Esophagus squamous epithelium (tissue), 5 donors: ENCODE measurements around the gene HMX3. TPM values are rescaled to one million over a fixed set of nuclear protein-coding genes. Genes with fewer than 3 reads are reported as not detected.

ENCODE experiments used
- DNase-seq: peaks from one replicate; lab custom pipeline; 2025; lab: John Stamatoyannopoulos, UW
- H3K27ac ChIP-seq, 4 donors: fragments of 200-600 bp; sonication (generic); one replicate each; pipeline ENCODE4 v1.5.1; 2016 to 2019; ENCODE audit warnings: mild to moderate bottlenecking in 1 of 4
- H3K27me3 ChIP-seq, 4 donors: fragments of 200-600 bp; sonication (generic); 1 replicate in 3 of 4; 2 replicates in 1 of 4; pipeline versions ENCODE4 v1.5.1 to v1.6.0; 2017 to 2021; ENCODE audit warnings: antibody characterized with exemption in 1 of 4
- H3K36me3 ChIP-seq, 3 donors: fragments of 200-600 bp; sonication (generic); one replicate each; pipeline ENCODE4 v1.5.1; 2016 to 2019
- H3K4me1 ChIP-seq, 3 donors: fragments of 200-600 bp; sonication (generic); one replicate each; pipeline ENCODE4 v1.5.1; 2017 to 2019
- H3K4me3 ChIP-seq, 4 donors: fragments of 200-600 bp; sonication (generic); 1 replicate in 3 of 4; 2 replicates in 1 of 4; pipeline ENCODE4 v1.5.1; 2016 to 2019; ENCODE audit warnings: mild to moderate bottlenecking in 2 of 4, moderate library complexity in 1 of 4
- H3K9me3 ChIP-seq, 3 donors: fragments of 200-600 bp; sonication (generic); one replicate each; pipeline ENCODE4 v1.5.1; 2016 to 2019
- CTCF ChIP-seq, 6 experiments: fragments of 450-650 bp in 4 of 6; fragments of 200-600 bp in 2 of 6; sonication (generic) in 2 of 6; IDR thresholded peaks; one replicate each; pipeline ENCODE4 v1.5.1; 2016 to 2019; ENCODE audit warnings: antibody characterized with exemption in 6 of 6, mild to moderate bottlenecking in 4 of 6, moderate library complexity in 4 of 6
- POLR2A ChIP-seq, 4 donors: fragments of 450-650 bp; IDR thresholded peaks; one replicate each; pipeline ENCODE4 v1.6.1; 2017; ENCODE audit warnings: antibody characterized with exemption in 4 of 4, mild to moderate bottlenecking in 4 of 4, moderate library complexity in 3 of 4
- WGBS, 2 donors: methylation state at CpG; one replicate each; pipeline ENCODE4 v1.1.5; 2018; 5-methylcytosine and 5-hydroxymethylcytosine counted together
- intact Hi-C: fragments of 100-400 bp; cut with DNase I; formaldehyde crosslinking; loops from one replicate; pipeline ENCODE4 v1.15.0; 2022
- total RNA-seq, 4 donors: library from RNA; depleted of rRNA; stranded (reverse); fragments of >200 nt; gene quantifications; one replicate each; pipeline ENCODE4 v1.1.0, GENCODE V29; 2016
- donor health status: DM: yes; HTN: yes; CAD: no.

Gene HMX3
- total RNA-seq, 4 donors from 2014 or later, result not detected

DNA sequence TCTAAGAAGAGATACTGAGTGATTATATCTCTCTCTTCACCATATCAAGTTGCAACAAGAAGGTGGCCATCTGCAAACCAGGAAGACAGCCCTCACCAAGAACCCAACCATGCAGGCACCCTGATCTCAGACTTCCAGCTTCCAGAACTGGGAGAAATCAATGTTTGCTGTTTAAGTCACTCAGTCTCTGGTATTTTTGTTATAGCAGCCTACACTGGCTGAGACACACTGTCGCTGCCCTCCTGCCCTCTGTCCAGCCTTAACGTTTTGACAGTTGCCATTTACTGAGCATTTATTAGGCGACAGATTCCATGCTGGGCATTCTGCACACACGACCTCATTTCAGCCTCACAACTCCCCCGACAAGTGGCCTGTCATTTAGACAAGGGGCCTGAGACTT, 9.5 kb upstream of the HMX3 start:
- H3K4me3 ChIP-seq, result no peak overlapping the region

DNA sequence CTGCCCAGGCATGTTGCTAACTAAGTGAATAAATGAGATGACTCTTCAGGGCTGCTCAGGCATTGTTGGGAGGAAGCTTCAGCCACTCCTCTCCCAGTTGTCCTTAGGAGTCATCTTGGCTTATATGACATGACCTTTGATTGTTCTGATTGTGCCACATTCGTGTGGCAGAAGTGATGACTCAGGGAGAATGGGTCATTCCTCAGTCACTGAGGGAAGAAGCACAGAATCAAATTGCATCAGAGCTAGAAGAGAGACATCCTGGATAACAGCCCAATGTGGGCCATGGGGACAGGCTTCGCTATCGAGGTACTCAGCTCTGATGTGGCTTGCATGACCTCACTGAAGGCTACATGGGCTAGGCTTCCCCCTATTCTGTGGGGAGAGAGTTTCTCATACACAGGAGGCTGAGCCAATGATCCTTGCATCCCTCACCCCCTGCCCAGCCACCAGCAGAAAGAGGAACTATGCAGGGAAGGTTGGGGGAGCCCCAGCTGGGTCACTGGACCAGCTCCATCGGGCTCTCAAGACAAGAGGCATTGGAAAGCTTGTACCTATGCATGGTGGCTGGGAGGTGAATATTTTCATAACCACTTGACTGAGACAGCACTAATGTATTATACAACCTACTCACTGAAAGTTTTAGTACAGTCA, 6.0 kb upstream of the HMX3 start:
- DNase-seq, result no peak
- intact Hi-C loops, result loop anchor here (10.0 kb wide), 1 partner anchor 235 kb away; no protein-coding TSS in a partner anchor
- Histone ChIP-seq H3K9me3 (peaks cover 0 to 7% (median 5%) of the 10 kb centered on the region in 3 donors), H3K4me1 (peaks cover 16 to 24% (median 19%) of the 10 kb centered on the region in 3 donors), H3K27me3 (peaks cover 16 to 100% (median 23%) of the 10 kb centered on the region in 4 donors), H3K4me3 (no peak overlapping the region), H3K27ac (no peak overlapping the region), H3K36me3 (no peaks in the 10 kb centered on the region)
- TF ChIP-seq POLR2A (IDR thresholded peaks at IDR 0.05), result no peak
- TF ChIP-seq CTCF (IDR thresholded peaks at IDR 0.05), result no peak
- WGBS, 2 donors, result 33 to 65% methylated on average over 4 of the region's 4 CpGs

More for the DNA sequence above, 9.5 kb upstream of the HMX3 start:
- TF ChIP-seq CTCF (IDR thresholded peaks at IDR 0.05) (no peak), POLR2A (IDR thresholded peaks at IDR 0.05) (no peak)
- Histone ChIP-seq H3K27ac (no peak overlapping the region), H3K36me3 (no peaks in the 10 kb centered on the region), H3K27me3 (peaks cover 0 to 95% (median 1%) of the 10 kb centered on the region in 4 donors), H3K9me3 (peaks cover 0 to 7% (median 5%) of the 10 kb centered on the region in 3 donors), H3K4me1 (no peaks in the 10 kb centered on the region)
- no peak for DNase-seq
- intact Hi-C loops, result no loop called here
- WGBS, 2 donors, result 68 to 73% methylated on average over 4 to 5 of the region's 5 CpGs

- Histone ChIP-seq H3K27ac (no peak overlapping the region), H3K4me3 (peak overlapping the region in 2 of 4 donors; percentile 8 to 51), H3K4me1 (peaks cover 44 to 54% (median 50%) of the 10 kb centered on the region in 3 donors), H3K36me3 (no peaks in the 10 kb centered on the region), H3K27me3 (peaks cover 45 to 100% (median 50%) of the 10 kb centered on the region in 4 donors), H3K9me3 (peaks cover 0 to 7% (median 5%) of the 10 kb centered on the region in 3 donors)
- TF ChIP-seq CTCF (IDR thresholded peaks at IDR 0.05), result peak; percentile 86 to 90 (median 88)
- no peak for TF ChIP-seq POLR2A (IDR thresholded peaks at IDR 0.05)
- intact Hi-C loops, result loop anchor here (2.0 to 10.0 kb wide), 2 partner anchors 232 to 424 kb away; no protein-coding TSS in a partner anchor
- DNase-seq, result peak; percentile 18
- 5 to 7% methylated on average over 17 to 38 of the region's 48 CpGs for WGBS, 2 donors
These were observed 2.9 kb upstream of the HMX3 start for GRCh38 chr10:123132576-123133477.

GRCh38 chr10:123133541-123134342, 2.0 kb upstream of the HMX3 start:
- DNase-seq, result no peak
- peaks cover 44 to 55% (median 50%) of the 10 kb centered on the region in 3 donors for H3K4me1 ChIP-seq
- no peak for TF ChIP-seq POLR2A (IDR thresholded peaks at IDR 0.05)
- TF ChIP-seq CTCF (IDR thresholded peaks at IDR 0.05), result no peak
- H3K27me3 ChIP-seq, result peaks cover 52 to 100% (median 56%) of the 10 kb centered on the region in 4 donors
- peaks cover 0 to 1% (median 0%) of the 10 kb centered on the region in 3 donors for H3K9me3 ChIP-seq
- H3K4me3 ChIP-seq, result peak overlapping the region in 1 of 4 donors; percentile 51
- 12% methylated on average over 20 to 23 of the region's 40 CpGs for WGBS, 2 donors
- H3K36me3 ChIP-seq, result no peaks in the 10 kb centered on the region
- H3K27ac ChIP-seq, result no peak overlapping the region
- intact Hi-C loops, result loop anchor here (2.0 to 10.0 kb wide), 2 partner anchors 231 to 423 kb away; no protein-coding TSS in a partner anchor
